ENCODE measurements around the gene F10. TPM values are rescaled to one million over a fixed set of nuclear protein-coding genes. Genes with fewer than 3 reads are reported as not detected.
"Not testable (repeated sequence)": the region's sequence is repeated elsewhere in the genome, so short reads cannot be mapped to it uniquely, and the experiment has no call there.

Gene F10
- 10 to 100 TPM; 10.8 to 30.6 (median 19.8) TPM for polyA plus RNA-seq (ENCODE audit: insufficient read length in 10 of 10)
- long read RNA-seq, donor 1, partial matches to known transcripts, result 0 of 6 reads
- long read RNA-seq, donor 1, other reads (novel, unspliced or antisense), result 0 of 6 reads
- long read RNA-seq, donor 2, partial matches to known transcripts, result 0 of 2 reads
- long read RNA-seq, donor 2, other reads (novel, unspliced or antisense), result 0 of 2 reads
- long read RNA-seq, donor 3, result 0 reads
- long read RNA-seq, donor 4, partial matches to known transcripts, result 0 of 4 reads
- long read RNA-seq, donor 4, other reads (novel, unspliced or antisense), result 0 of 4 reads
- long read RNA-seq, donor 5, transcript F10-202 (8 exons, 1,517 nt), result major isoform, 5 of 7 reads
- long read RNA-seq, donor 5, partial matches to known transcripts, result 0 of 7 reads
- long read RNA-seq, donor 5, other reads (novel, unspliced or antisense), result 0 of 7 reads
- long read RNA-seq, donor 6, partial matches to known transcripts, result 0 of 1 reads
- long read RNA-seq, donor 6, other reads (novel, unspliced or antisense), result 0 of 1 reads
- long read RNA-seq, donor 7, partial matches to known transcripts, result 0 of 3 reads
- long read RNA-seq, donor 7, other reads (novel, unspliced or antisense), result 0 of 3 reads
- long read RNA-seq, donor 8, partial matches to known transcripts, result 9 of 9 reads
- long read RNA-seq, donor 8, other reads (novel, unspliced or antisense), result 0 of 9 reads
- long read RNA-seq, donor 9, partial matches to known transcripts, result 0 of 1 reads
- long read RNA-seq, donor 9, other reads (novel, unspliced or antisense), result 0 of 1 reads

DNA sequence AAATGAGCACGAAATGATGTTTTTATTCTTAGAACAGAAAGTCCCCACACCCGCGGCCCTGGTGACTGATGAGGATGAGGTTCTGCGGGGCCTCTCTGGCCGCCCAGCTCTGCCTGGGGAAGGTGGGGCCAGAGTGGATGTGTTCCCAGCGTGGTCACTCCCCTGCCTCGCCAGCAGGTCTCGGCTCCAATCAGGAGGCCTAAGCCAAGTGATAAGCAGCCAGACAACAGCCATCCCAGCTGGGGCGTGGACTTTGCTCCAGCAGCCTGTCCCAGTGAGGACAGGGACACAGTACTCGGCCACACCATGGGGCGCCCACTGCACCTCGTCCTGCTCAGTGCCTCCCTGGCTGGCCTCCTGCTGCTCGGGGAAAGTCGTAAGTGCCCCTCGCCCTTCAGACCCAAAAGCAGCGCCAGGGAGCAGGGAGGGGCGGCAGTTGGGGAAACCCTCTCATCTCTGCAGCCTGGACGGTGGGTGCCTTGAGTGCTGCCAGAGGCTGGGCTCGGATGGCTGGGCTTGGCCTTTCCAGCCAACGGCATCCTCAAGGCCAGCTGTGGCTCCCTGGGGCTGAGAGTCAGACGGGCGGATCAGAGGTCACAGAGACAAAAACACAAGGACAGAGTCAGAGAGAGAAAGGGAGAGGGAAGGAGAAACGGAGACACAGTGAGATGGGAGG lies at the start of gene F10:
F10 (plus strand) TSS at position 250 of the 676 bp plus-strand sequence; CDS start at position 307, 57 bp downstream.
- peak; percentile 54 to 88 (median 76) for DNase-seq

DNA sequence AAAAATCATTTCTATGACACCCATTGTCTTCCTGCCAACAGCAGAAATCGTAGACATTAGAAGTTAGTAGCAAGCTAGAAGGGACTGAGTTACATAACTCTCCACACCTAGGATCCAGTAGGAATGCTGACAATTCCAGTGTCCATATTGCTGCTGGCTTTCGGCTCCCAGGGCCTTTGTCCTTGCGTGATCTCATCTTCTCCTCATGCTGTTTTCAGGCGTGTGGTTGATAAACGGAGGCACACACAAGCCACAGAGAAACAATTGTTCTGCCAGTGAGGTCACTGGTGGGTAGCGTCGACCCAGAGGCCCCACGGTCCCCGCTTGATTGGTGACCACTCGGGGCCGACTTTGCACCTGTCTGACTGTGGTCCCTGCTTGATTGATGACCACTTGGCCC lies 48.7 kb upstream of the F10 start:
- DNase-seq, result no peak

DNA sequence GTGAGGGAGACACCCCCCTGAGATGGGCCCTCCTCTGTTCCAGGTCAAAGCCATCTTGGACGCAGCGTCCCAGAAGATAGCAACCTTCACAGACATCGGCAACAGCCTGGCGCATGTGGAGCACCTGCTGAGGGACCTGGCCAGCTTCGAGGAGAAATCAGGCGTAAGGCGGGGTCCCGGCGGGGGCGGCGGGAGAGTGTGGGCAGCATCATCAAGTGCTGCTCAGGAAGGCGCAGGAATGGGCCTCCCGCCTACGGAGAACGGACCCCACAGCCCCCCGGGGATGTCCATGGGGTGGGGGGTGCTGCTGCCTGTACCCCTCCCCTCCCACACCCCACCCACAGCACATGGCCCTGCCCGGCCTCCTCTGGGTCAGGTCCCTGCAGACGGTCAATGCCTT lies 48.2 kb upstream of the F10 start:
- no peak for DNase-seq

DNA sequence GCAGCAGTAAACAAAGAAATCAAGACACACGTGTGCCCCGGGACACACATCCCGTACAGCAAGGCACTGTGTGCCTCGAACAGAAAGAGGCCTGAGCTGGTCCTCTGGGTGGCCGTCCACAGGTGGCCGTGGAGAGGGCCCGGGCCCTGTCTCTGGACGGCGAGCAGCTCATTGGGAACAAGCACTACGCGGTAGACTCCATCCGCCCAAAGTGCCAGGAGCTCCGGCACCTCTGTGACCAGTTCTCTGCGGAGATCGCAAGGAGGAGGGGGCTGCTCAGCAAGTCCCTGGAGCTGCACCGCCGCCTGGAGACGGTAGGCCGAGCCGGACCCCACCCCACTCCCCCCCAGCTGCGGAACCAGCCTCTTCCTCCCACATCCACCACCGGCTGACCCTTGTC lies 47.7 kb upstream of the F10 start:
- no peak for DNase-seq

DNA sequence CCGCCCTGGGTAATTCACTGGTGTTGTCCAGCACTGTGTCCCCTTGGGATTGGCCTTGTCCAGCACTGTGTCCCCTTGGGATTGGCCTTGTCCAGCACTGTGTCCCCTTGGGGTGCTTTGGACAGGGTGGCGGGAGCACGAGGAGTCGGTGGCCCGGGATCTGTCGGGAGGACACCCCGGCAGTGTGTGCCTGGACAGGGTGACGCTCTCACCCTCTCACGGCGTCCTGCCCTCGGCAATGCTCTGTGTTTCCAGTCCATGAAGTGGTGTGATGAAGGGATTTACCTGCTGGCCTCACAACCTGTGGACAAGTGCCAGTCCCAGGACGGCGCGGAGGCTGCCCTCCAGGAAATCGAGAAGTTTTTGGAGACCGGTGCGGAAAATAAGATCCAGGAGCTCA lies 46.9 kb upstream of the F10 start:
- no peak for DNase-seq

DNA sequence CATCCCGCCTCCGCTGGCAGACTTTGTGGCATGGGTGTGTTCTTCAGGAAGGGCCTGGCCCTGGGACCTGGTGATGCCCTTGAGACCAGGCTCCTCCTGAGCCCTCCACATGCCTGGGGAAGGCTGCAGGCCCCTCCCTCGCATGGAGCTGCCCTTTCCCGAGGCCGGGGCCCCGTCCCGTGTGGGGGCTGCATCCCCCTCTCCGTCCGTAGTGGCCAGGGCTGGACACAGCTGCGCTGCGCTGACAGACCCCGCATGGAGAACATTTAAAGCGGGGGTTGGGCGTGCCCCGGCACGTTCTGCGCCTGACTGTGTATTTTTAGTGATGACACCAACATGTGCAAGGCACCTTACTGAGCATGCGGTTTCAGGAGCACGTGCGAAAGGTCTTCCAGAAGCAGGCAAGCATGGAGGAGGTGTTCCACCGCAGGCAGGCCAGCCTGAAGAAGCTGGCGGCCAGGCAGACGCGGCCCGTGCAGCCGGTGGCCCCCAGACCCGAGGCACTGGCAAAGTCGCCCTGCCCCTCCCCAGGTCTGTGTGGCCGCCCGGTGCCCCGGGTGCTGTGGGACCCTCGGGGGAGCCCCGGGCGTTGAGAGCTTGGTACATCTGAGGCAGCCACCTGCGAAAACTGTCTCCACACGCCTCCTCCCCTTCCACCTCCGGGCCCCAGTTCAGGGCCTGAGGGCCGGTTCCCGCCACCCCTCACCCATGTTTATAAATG lies 45.8 kb upstream of the F10 start:
- DNase-seq, result no peak

DNA sequence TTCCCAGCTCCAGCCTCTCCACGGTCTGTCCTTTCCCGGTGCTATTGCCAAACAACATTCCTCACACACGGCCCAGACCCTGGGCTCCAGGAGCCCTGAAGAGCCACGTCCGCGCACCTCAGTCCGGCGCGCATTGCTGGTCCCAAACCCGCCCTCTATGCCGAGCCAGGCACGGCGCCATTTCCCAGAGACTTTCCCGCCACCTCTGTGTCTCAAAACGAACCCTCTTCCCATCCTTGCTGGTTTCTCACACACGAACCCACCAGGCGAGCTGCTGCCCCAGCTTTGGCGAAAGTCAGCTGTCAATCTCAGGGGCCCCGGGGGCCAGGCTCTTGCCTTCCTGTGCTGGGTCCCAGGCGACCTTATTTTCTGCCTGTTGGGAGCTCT lies 45.0 kb upstream of the F10 start:
- DNase-seq, result no peak

DNA sequence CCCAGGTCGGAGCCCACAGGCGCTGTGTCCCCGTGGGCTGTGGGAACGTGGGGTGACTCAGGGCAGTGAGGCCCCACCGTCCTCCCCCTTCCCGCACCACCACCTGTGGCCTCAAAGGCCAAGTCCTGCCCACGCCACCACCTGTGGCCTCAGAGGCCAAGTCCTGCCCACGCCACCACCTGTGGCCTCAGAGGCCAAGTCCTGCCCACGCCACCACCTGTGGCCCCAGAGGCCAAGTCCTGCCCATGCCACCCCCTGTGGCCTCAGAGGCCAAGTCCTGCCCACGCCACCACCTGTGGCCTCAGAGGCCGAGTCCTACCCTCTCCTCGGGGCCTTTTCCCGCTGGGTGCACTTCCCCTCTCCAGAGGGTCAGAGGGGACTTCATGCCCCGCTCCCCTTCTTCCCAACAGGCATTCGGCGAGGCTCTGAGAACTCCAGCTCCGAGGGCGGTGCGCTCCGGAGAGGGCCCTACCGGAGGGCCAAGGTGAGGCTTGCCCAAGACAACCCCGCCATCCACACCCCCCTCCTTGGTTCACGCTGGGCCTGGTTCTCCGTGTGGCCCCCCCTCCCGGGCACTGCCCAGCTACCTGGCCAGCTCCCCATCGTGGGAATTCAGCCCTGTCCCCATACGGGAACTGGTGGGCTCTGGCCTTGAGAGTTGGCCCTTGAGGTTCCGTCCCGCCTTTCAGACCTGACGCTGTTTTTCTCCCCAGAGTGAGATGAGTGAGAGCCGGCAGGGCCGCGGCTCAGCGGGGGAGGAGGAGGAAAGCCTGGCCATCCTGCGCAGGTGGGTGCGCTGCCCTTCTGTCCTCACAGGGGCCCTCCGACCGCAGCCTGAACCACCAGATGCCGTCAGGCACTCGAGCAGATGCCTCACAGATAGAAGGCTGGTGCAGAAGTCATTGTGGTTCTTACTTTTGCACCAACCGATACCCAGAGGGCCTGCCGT lies 44.4 kb upstream of the F10 start:
- no peak for DNase-seq

DNA sequence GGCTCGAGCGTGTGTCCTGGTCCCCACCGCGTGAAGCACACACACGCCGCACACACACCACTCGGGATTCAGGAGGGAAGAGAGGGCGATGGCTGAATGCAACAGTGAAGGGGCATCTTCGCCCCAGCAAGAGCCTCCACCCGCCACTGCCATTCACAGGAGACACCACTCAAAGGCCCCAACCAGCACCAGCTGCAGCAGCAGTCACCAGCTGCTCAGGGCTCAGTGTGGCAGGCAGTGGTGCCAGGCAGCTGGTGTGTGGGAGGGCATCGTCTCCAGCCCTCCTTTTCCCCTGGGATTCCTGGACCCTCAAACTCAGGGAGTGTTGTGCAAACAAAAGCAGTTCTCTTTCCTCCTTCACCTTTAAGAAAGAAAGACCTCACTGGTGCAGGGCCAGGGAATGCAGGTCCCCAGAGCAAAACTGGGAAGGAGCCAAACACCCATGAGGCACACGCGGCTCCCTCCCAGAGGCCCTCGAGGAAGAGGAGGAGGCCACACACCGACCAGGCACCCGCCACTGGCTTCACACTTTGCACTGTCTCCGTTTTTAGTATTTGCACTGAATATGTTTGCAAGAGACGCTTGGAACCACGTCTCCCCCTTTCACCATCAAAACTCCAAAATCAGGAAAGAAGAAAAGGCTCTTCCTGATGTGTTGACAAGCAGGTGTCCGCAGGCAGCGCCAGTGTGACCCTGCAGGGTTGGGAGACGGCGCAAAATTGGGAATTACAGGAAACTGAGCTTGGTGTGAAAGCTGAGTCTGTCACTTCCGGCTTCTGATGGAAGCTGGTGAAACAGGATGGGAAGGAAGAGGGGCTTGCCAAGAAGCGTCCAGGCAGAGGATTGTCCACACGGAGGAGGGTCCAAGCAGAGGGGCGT lies 43.5 kb upstream of the F10 start:
- peak; percentile 34 to 68 (median 49) for DNase-seq

DNA sequence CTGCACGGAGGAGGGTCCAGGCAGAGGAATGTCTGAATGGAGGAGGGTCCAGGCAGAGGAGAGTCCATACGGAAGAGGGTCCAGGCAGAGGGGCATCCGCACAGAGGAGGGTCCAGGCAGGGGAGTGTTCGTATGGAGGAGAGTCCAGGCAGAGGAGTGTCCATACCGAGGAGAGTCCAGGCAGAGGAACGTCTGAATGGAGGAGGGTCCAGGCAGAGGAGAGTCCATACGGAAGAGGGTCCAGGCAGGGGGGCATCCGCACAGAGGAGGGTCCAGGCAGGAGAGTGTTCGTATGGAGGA lies 42.9 kb upstream of the F10 start:
- DNase-seq, result not testable (repeated sequence)

DNA sequence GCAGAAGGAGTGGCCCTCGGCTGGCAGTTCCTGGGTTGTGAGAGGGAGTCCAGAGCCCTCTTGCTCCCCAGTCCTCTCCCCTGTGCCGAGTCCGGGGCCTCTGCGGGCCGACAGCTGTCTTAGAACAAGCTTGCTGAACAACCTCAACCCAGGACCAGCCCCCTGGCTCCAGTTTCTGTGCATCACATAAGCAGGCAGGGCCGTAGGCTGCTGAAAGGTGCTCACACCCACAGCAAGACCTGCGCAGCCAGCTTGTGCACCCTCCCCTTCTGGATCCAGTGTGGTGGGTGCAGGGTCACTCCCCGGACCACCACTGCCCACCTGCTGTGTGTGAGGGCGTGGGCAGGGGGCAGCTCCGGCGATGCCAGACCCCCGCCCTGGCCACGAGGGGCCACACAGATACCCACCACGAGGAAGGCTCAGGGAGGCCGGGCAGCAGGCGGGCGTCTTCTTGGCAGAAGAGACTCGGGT lies 42.2 kb upstream of the F10 start:
- no peak for DNase-seq

DNA sequence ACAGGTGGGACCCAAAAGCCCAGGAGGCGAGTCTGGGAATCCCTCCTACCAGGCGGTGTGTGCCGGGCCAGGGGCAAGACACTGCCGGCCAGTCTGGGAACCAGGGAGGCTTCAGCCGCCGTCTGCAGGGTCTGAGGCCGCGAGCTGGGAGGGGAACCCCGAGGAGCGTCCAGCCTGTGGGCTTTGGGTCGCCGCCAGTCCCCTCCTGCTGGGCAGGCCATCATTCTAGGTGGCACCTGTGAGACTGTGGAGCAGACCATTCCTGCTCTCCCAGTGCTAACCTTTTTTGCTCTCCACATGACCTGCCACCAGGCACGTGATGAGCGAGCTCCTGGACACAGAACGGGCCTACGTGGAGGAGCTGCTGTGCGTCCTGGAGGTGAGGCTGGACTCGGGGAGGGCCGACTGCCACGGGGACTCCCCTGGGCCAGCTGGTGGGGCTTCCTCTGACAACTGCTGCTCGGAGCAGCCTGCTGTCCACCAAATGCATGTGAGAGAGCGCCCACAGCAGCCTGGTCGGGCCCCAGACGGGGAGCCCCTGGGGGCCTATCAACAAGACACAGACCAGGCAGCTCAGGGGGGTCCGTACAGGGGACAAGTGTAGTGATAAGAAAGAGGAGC lies 41.6 kb upstream of the F10 start:
- DNase-seq, result no peak

DNA sequence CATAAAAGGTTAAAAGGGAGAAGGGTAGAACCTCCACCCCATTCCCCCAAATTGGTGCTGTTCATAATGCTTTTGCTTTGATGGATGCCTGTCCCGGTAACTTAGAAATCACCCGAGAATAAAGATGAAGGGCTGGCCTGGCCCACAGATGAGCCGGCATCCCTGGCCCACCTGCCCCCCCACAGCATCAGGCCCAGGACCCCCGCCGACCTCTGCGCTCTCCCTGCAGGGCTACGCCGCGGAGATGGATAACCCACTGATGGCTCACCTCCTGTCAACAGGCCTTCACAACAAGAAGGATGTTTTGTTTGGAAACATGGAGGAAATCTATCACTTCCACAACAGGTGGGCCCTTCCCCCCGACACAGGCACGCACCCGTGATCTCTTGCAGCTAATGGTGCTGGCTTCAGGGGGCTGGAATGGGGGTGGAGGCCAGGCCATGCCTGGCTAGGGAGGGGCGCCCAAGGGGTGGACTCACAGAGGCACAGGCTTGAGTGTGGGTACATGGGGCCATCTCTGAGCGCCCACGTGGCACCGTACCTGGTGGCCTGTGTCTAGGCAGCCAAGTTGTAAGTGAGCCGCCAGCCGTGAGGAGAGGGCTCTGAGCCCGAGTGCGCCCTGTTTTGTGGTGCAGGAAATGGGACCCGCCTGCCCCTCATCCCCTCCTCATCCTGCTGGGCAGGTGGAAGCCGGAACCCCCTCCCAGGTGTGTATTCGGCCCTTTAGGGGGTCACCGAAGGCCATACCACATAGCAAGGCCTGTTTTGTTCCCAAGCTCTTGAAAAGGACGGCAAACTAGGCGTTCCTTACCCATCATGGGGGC lies 40.2 kb upstream of the F10 start:
- DNase-seq, result no peak

DNA sequence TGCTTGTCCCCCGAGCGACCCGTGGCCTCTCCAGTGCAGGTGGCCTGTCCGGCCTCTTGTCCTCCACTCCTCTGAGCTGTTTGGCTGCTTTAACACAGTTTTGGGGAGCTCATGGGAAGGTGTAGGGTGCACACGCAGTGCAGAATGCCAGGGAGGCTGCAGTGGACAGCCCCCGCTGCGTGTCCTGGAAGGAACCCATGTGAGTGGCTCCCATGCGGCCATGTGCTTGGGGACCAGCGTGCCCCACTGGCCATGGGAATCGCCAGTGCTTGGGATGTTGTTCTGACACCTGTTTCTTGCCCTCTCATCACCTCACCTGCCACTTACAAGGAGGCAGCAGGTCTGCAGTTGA lies 39.6 kb upstream of the F10 start:
- no peak for DNase-seq

DNA sequence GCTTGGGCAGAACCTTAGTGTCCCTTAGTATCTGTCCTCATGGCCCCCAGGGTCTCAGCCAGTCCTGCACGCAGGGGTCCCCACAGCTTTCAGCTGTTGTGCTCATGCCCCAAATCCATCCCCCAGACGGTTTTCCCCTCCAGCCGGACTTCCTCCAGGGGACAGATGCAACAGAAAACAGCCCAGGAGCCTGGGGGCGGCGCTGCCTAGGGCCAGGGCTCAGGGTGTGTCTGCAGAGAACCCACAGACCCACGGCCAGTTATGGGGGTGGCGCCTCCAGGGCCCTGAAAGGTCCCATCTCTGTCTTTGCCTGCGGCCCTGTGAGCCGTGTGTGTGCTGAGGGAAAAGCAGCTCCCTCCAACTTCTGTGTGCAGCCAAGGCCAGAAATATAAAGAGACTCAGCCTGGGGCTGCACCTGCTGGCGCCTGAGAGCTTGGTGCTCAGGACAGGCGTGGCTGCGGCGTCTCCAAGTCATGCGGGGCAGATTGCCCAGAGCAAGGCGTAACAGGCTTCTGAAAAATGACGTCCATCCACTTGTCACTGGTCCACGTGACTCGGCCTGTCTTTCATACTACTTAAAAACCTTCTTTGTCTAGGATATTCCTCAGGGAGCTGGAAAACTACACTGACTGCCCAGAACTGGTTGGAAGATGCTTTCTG lies 39.1 kb upstream of the F10 start:
- DNase-seq, result peak; percentile 82 to 85 (median 84)

DNA sequence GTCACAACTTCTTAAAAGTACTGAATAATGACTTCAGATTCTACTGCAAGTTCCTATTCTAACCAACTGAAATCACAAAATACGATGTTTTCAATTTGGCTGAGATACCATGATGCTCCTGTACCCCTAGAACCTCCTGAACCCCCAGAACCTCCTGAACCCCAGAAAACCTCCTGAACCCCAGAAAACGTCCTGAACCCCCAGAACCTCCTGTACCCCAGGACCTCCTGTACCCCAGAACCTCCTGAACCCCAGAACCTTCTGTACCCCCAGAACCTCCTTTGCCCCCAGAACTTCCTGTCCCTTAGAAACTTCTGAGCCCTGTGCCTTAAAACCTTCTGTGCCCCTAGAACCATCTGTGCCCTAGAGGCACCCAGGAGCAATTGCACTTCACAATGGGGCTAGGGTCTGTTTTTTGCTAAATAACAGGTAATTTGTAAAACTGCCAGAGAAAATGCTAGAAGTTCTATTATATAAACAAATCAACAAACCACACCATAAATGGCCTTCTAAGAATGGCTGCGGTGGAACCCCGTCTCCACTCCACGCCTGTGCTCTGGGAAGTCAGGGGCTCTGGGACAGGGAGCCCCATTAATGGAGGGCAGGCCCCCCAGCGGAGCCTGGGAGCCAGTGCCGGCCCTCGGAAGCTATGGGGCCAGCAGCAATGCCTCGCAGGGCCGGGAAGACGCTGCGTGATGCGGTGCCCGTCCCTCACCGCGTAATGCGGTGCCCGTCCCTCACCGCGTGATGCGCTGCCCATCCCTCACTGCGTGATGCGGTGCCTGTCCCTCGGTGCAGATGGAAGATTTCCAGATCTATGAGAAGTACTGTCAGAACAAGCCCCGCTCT lies 38.3 kb upstream of the F10 start:
- DNase-seq, result no peak
